Measurements from ENCODE around the gene CDHR5. TPM values are rescaled to one million over a fixed set of nuclear protein-coding genes. Genes with fewer than 3 reads are reported as not detected.
A peak's percentile ranks its signal among the peaks of the same experiment; 100 is the strongest.
"Not testable (repeated sequence)": the region's sequence is repeated elsewhere in the genome, so short reads cannot be mapped to it uniquely, and the experiment has no call there.

CDHR5 gene
- total and polyA plus RNA-seq, 5 donors: 0.02 TPM; not detected in 4

- DNase-seq: no peak
- H3K27ac ChIP-seq (ENCODE audit: low read length): no peak overlapping the region
- intact Hi-C loops (cut with DNase I): no loop called here
- no peaks in the 10 kb centered on the region for H3K4me1 ChIP-seq (ENCODE audit: control insufficient read depth, insufficient read depth, low read length)
- no peak overlapping the region for H3K4me3 ChIP-seq (ENCODE audit: low read length)
- 89% methylated on average over 14 of the region's 14 CpGs for WGBS
- ATAC-seq: no peak
- H3K27me3 ChIP-seq (ENCODE audit: control insufficient read depth, insufficient read depth): no peaks in the 10 kb centered on the region
- H3K9me3 ChIP-seq (ENCODE audit: control insufficient read depth, low read length): no peaks in the 10 kb centered on the region
Measured at GRCh38 chr11:657691-658126, 33.0 kb upstream of the CDHR5 start.

GRCh38 chr11:656866-657265 is 32.1 kb upstream of the CDHR5 start:
- Histone ChIP-seq H3K27me3 (ENCODE audit: control insufficient read depth, insufficient read depth) (no peaks in the 10 kb centered on the region), H3K27ac (ENCODE audit: low read length) (no peak overlapping the region), H3K4me1 (ENCODE audit: control insufficient read depth, insufficient read depth, low read length) (no peaks in the 10 kb centered on the region), H3K4me3 (ENCODE audit: low read length) (no peak overlapping the region), H3K9me3 (ENCODE audit: control insufficient read depth, low read length) (no peaks in the 10 kb centered on the region)
- intact Hi-C loops (cut with DNase I): no loop called here
- WGBS: 90% methylated on average over 7 of the region's 7 CpGs
- DNase-seq (peak in 1 of 3 donors; percentile 33), ATAC-seq (no peak)

GRCh38 chr11:656426-656825 is 31.7 kb upstream of the CDHR5 start:
- no peaks in the 10 kb centered on the region for H3K4me1 ChIP-seq (ENCODE audit: control insufficient read depth, insufficient read depth, low read length)
- H3K9me3 ChIP-seq (ENCODE audit: control insufficient read depth, low read length): no peaks in the 10 kb centered on the region
- no peaks in the 10 kb centered on the region for H3K27me3 ChIP-seq (ENCODE audit: control insufficient read depth, insufficient read depth)
- H3K4me3 ChIP-seq (ENCODE audit: low read length): no peak overlapping the region
- WGBS: 89% methylated on average over 14 of the region's 14 CpGs
- DNase-seq: peak in 1 of 3 donors; percentile 50
- ATAC-seq: no peak
- H3K27ac ChIP-seq (ENCODE audit: low read length): no peak overlapping the region
- intact Hi-C loops (cut with DNase I): no loop called here

GRCh38 chr11:655036-655726 is 30.4 kb upstream of the CDHR5 start:
- Histone ChIP-seq H3K4me1 (ENCODE audit: control insufficient read depth, insufficient read depth, low read length) (no peaks in the 10 kb centered on the region), H3K9me3 (ENCODE audit: control insufficient read depth, low read length) (no peaks in the 10 kb centered on the region), H3K27me3 (ENCODE audit: control insufficient read depth, insufficient read depth) (no peaks in the 10 kb centered on the region), H3K27ac (ENCODE audit: low read length) (no peak overlapping the region), H3K4me3 (ENCODE audit: low read length) (no peak overlapping the region)
- intact Hi-C loops (cut with DNase I): no loop called here
- peak in 1 of 2 donors; percentile 23 for ATAC-seq
- DNase-seq: peak in 2 of 3 donors; percentile 24 to 32
- WGBS: 91% methylated on average over 30 of the region's 30 CpGs

- peak in 1 of 3 donors; percentile 19 for DNase-seq
- not testable (repeated sequence) for H3K4me3 ChIP-seq (ENCODE audit: low read length); ATAC-seq
Measured at GRCh38 chr11:654444-654843, 29.7 kb upstream of the CDHR5 start.

GRCh38 chr11:653837-654236 is 29.1 kb upstream of the CDHR5 start:
- ATAC-seq (peak in 1 of 2 donors; percentile 25), DNase-seq (peak in 1 of 3 donors; percentile 32)
- intact Hi-C loops (cut with DNase I): no loop called here
- no peaks in the 10 kb centered on the region for H3K9me3 ChIP-seq (ENCODE audit: control insufficient read depth, low read length)
- WGBS: 87% methylated on average over 15 of the region's 15 CpGs
- H3K4me1 ChIP-seq (ENCODE audit: control insufficient read depth, insufficient read depth, low read length): no peaks in the 10 kb centered on the region
- no peak overlapping the region for H3K27ac ChIP-seq (ENCODE audit: low read length)
- no peaks in the 10 kb centered on the region for H3K27me3 ChIP-seq (ENCODE audit: control insufficient read depth, insufficient read depth)
- H3K4me3 ChIP-seq (ENCODE audit: low read length): no peak overlapping the region

More at GRCh38 chr11:654444-654843, 29.7 kb upstream of the CDHR5 start:
- intact Hi-C loops (cut with DNase I); H3K27me3 ChIP-seq (ENCODE audit: control insufficient read depth, insufficient read depth); H3K27ac ChIP-seq (ENCODE audit: low read length); H3K9me3 ChIP-seq (ENCODE audit: control insufficient read depth, low read length); H3K4me1 ChIP-seq (ENCODE audit: control insufficient read depth, insufficient read depth, low read length): not testable (repeated sequence)
- 95% methylated on average over 12 of the region's 12 CpGs for WGBS

GRCh38 chr11:653136-653535 is 28.4 kb upstream of the CDHR5 start:
- H3K27ac ChIP-seq (ENCODE audit: low read length); H3K9me3 ChIP-seq (ENCODE audit: control insufficient read depth, low read length); ATAC-seq; intact Hi-C loops (cut with DNase I); H3K27me3 ChIP-seq (ENCODE audit: control insufficient read depth, insufficient read depth); H3K4me1 ChIP-seq (ENCODE audit: control insufficient read depth, insufficient read depth, low read length); H3K4me3 ChIP-seq (ENCODE audit: low read length): not testable (repeated sequence)
- 93% methylated on average over 14 of the region's 14 CpGs for WGBS
- peak in 1 of 3 donors; percentile 14 for DNase-seq

GRCh38 chr11:650482-650881 is 25.7 kb upstream of the CDHR5 start:
- 96% methylated on average over 10 of the region's 10 CpGs for WGBS
- Histone ChIP-seq H3K27me3 (ENCODE audit: control insufficient read depth, insufficient read depth) (no peaks in the 10 kb centered on the region), H3K4me1 (ENCODE audit: control insufficient read depth, insufficient read depth, low read length) (no peaks in the 10 kb centered on the region), H3K9me3 (ENCODE audit: control insufficient read depth, low read length) (no peaks in the 10 kb centered on the region), H3K27ac (ENCODE audit: low read length) (no peak overlapping the region), H3K4me3 (ENCODE audit: low read length) (no peak overlapping the region)
- DNase-seq (no peak), ATAC-seq (no peak)
- intact Hi-C loops (cut with DNase I): no loop called here

GRCh38 chr11:647672-648158 is 23.0 kb upstream of the CDHR5 start:
- H3K4me1 ChIP-seq (ENCODE audit: control insufficient read depth, insufficient read depth, low read length); DNase-seq; intact Hi-C loops (cut with DNase I); ATAC-seq; H3K4me3 ChIP-seq (ENCODE audit: low read length); H3K27ac ChIP-seq (ENCODE audit: low read length); H3K27me3 ChIP-seq (ENCODE audit: control insufficient read depth, insufficient read depth); H3K9me3 ChIP-seq (ENCODE audit: control insufficient read depth, low read length): not testable (repeated sequence)
- 92% methylated on average over 10 of the region's 14 CpGs for WGBS

GRCh38 chr11:646214-646613 is 21.5 kb upstream of the CDHR5 start:
- DNase-seq (peak in 1 of 3 donors; percentile 36), ATAC-seq (no peak)
- 84% methylated on average over 14 of the region's 14 CpGs for WGBS
- H3K27ac ChIP-seq (ENCODE audit: low read length): no peak overlapping the region
- intact Hi-C loops (cut with DNase I): no loop called here
- H3K27me3 ChIP-seq (ENCODE audit: control insufficient read depth, insufficient read depth): no peaks in the 10 kb centered on the region
- H3K4me3 ChIP-seq (ENCODE audit: low read length): no peak overlapping the region
- H3K4me1 ChIP-seq (ENCODE audit: control insufficient read depth, insufficient read depth, low read length): no peaks in the 10 kb centered on the region
- no peaks in the 10 kb centered on the region for H3K9me3 ChIP-seq (ENCODE audit: control insufficient read depth, low read length)

- no peaks in the 10 kb centered on the region for H3K4me1 ChIP-seq (ENCODE audit: control insufficient read depth, insufficient read depth, low read length)
- H3K4me3 ChIP-seq (ENCODE audit: low read length): no peak overlapping the region
- no peak overlapping the region for H3K27ac ChIP-seq (ENCODE audit: low read length)
- H3K27me3 ChIP-seq (ENCODE audit: control insufficient read depth, insufficient read depth): no peaks in the 10 kb centered on the region
- no peak for ATAC-seq
- WGBS: 85% methylated on average over 16 of the region's 16 CpGs
- DNase-seq: peak in 1 of 3 donors; percentile 33
- intact Hi-C loops (cut with DNase I): no loop called here
- H3K9me3 ChIP-seq (ENCODE audit: control insufficient read depth, low read length): no peaks in the 10 kb centered on the region
Measured at GRCh38 chr11:645536-645935, 20.8 kb upstream of the CDHR5 start.

Measured in right cardiac atrium (tissue), 5 donors.